B cell (primary cell): Measurements from ENCODE around the gene CHKA. TPM values are rescaled to one million over a fixed set of nuclear protein-coding genes. Genes with fewer than 3 reads are reported as not detected.

Source experiments
- ATAC-seq: fragments of 200-7000 bp; cut with Tn5 transposase; one replicate; pipeline ENCODE4 v1.10.0; 2021; ENCODE audit warnings: low read depth, mild to moderate bottlenecking, moderate number of reproducible peaks, moderate library complexity
- CTCF ChIA-PET: fragments of 350-600 bp; sonication (Branson Sonifier 250); formaldehyde crosslinking; loops from one replicate; lab custom pipeline; 2021; ENCODE audit warnings: antibody characterized with exemption, inconsistent platforms; lab: Charles Lee
- POLR2A ChIA-PET: fragments of 350-600 bp; sonication (Branson Sonifier 250); formaldehyde crosslinking; loops from one replicate; lab custom pipeline; 2021; ENCODE audit warnings: antibody characterized with exemption; lab: Charles Lee
- DNase-seq: peaks from one replicate; pipeline ENCODE4 v3.0.0; 2013
- H2AFZ ChIP-seq: 2 replicates; pipeline ENCODE4 v1.6.1; 2012; ENCODE audit warnings: mild to moderate bottlenecking, low read depth, low read length; ENCODE audit not compliant: insufficient read depth, poor library complexity, severe bottlenecking
- H3K27ac ChIP-seq, 2 donors: 1 replicate in 1 of 2; 2 replicates in 1 of 2; pipeline ENCODE4 v1.5.1; 2012 to 2013; ENCODE audit warnings: low read length in 2 of 2, mild to moderate bottlenecking in 2 of 2, moderate library complexity in 1 of 2
- H3K27me3 ChIP-seq, 4 experiments: fragments of 200-600 bp in 1 of 4; sonication (generic) in 1 of 4; replicated peaks in 1 of 4; 1 replicate in 2 of 4; 2 replicates in 2 of 4; pipeline versions ENCODE4 v1.6.1 to v1.7.0; 2013 to 2016; ENCODE audit warnings: low read length in 3 of 4, mild to moderate bottlenecking in 2 of 4, mixed read lengths in 1 of 4, moderate library complexity in 1 of 4; ENCODE audit not compliant: insufficient read depth in 4 of 4, control insufficient read depth in 3 of 4; ENCODE audit errors: control extremely low read depth in 1 of 4
- H3K36me3 ChIP-seq, 2 experiments: replicated peaks in 1 of 2; 1 replicate in 1 of 2; 2 replicates in 1 of 2; pipeline versions ENCODE4 v1.6.1 to v1.7.1; 2013; ENCODE audit warnings: low read length in 1 of 2; ENCODE audit not compliant: insufficient read depth in 2 of 2, control insufficient read depth in 1 of 2; ENCODE audit errors: control extremely low read depth in 1 of 2, extremely low read depth in 1 of 2
- H3K4me1 ChIP-seq, 2 donors: fragments of 200-600 bp in 1 of 2; sonication (generic) in 1 of 2; 1 replicate in 1 of 2; 2 replicates in 1 of 2; pipeline versions ENCODE4 v1.5.1 to v1.6.1; 2013 to 2017; ENCODE audit warnings: low read length in 2 of 2; ENCODE audit not compliant: control insufficient read depth in 2 of 2, insufficient read depth in 2 of 2
- H3K4me2 ChIP-seq: replicated peaks from 2 replicates; pipeline ENCODE3; 2012; ENCODE audit warnings: mild to moderate bottlenecking, low read depth, low read length; ENCODE audit not compliant: poor library complexity, severe bottlenecking
- H3K4me3 ChIP-seq, 5 experiments: fragments of 200-600 bp in 1 of 5; sonication (generic) in 1 of 5; 1 replicate in 3 of 5; 2 replicates in 2 of 5; pipeline versions ENCODE4 v1.5.1 to v1.7.0; 2011 to 2016; ENCODE audit warnings: low read length in 4 of 5, mild to moderate bottlenecking in 4 of 5, low read depth in 2 of 5, control low read depth in 1 of 5, moderate library complexity in 1 of 5; ENCODE audit not compliant: insufficient read depth in 1 of 5; ENCODE audit errors: control extremely low read depth in 1 of 5, extremely low read depth in 1 of 5
- H3K79me2 ChIP-seq: fragments of 200-600 bp; sonication (generic); one replicate; pipeline ENCODE4 v1.6.0; 2016; ENCODE audit warnings: low read length; ENCODE audit not compliant: control insufficient read depth, insufficient read depth
- H3K9ac ChIP-seq: fragments of 200-600 bp; sonication (generic); 2 replicates; pipeline ENCODE4 v1.6.1; 2017; ENCODE audit warnings: mild to moderate bottlenecking, low read length, moderate library complexity
- H3K9me3 ChIP-seq, 3 donors: one replicate each; pipeline versions ENCODE4 v1.6.1 to v1.7.1; 2013; ENCODE audit warnings: low read length in 2 of 3; ENCODE audit not compliant: control insufficient read depth in 2 of 3, insufficient read depth in 1 of 3; ENCODE audit errors: control extremely low read depth in 1 of 3
- H4K20me1 ChIP-seq: 2 replicates; pipeline ENCODE4 v1.6.0; 2012; ENCODE audit warnings: mild to moderate bottlenecking, low read length; ENCODE audit not compliant: insufficient read depth, control insufficient read depth, poor library complexity, severe bottlenecking
- H3K27ac Mint-ChIP-seq: one replicate; pipeline ENCODE4 v1.8.0; 2021; ENCODE audit warnings: mixed read lengths
- H3K27me3 Mint-ChIP-seq: one replicate; pipeline ENCODE4 v1.8.0; 2021; ENCODE audit warnings: mixed read lengths
- H3K4me1 Mint-ChIP-seq: one replicate; pipeline ENCODE4 v1.8.0; 2021; ENCODE audit warnings: mixed read lengths
- H3K4me3 Mint-ChIP-seq: one replicate; pipeline ENCODE4 v1.8.0; 2021; ENCODE audit warnings: mixed read lengths
- H3K9me3 Mint-ChIP-seq: one replicate; pipeline ENCODE4 v1.8.0; 2022; ENCODE audit warnings: mixed read lengths; ENCODE audit not compliant: insufficient read depth
- EZH2 ChIP-seq: IDR thresholded peaks from 2 replicates; pipeline ENCODE4 v1.6.1; 2012; ENCODE audit warnings: borderline replicate concordance, low read depth, mild to moderate bottlenecking, moderate library complexity, low read length; ENCODE audit not compliant: insufficient read depth, poor library complexity, severe bottlenecking
- whole genome bisulfite sequencing: methylation state at CpG from one replicate; pipeline ENCODE4 v1.1.5; 2013; ENCODE audit warnings: missing lambda C conversion rate; ENCODE audit not compliant: insufficient coverage; 5-methylcytosine and 5-hydroxymethylcytosine counted together
- intact Hi-C: fragments of 100-400 bp; cut with micrococcal nuclease; formaldehyde crosslinking; loops from one replicate; pipeline ENCODE4 v1.10.0; 2022
- polyA plus RNA-seq: library from polyadenylated mRNA; depleted of rRNA; stranded (reverse); fragments of >200 nt; gene quantifications from 2 replicates; pipeline ENCODE4 v1.2.3, GENCODE V29; 2012
- total RNA-seq, 2 donors: library from RNA; stranded (reverse); fragments of 120-200 nt in 1 of 2; gene quantifications; 1 replicate in 1 of 2; 2 replicates in 1 of 2; pipeline versions ENCODE4 v1.2.3 to v1.2.4, GENCODE V29; 2013 to 2022
- TF ChIP-seq, protein P1 (sequence below): fragments of 200-600 bp; IDR thresholded peaks from one replicate; pipeline ENCODE4 v1.8.0; 2022; ENCODE audit warnings: antibody characterized with exemption, mild to moderate bottlenecking

Gene CHKA
- total and polyA plus RNA-seq, 2 donors (not counting 1 experiment from before 2014, with no cell fraction given): 10.6 to 20.6 TPM

DNA sequence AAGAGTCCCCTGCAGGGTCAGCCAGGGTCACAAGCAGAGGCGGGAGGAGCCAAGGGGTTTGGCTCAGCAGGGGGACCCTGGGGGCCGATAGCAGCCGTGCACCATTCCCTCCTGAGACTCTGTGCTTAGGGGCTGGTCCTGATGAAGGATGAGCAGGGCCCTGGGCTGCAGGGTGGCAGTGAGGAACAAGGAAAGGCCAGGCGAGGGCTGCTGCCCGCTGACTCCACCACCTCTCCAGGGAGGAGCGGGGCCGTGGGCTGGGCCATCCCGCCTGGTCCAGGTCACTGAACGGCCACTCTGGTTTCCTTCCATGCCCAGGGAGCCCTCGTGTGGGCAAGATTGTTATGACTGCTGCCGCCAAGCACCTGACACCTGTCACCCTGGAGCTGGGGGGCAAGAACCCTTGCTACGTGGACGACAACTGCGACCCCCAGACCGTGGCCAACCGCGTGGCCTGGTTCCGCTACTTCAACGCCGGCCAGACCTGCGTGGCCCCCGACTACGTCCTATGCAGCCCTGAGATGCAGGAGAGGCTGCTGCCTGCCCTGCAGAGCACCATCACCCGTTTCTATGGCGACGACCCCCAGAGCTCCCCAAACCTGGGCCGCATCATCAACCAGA is 99.9 kb downstream of the CHKA start:
- Histone ChIP-seq H3K4me1 (no peaks in the 10 kb centered on the region), H3K27ac (no peak overlapping the region), H2AFZ (no peak overlapping the region), H3K79me2 (no peaks in the 10 kb centered on the region), H3K9ac (no peak overlapping the region), H4K20me1 (no peaks in the 10 kb centered on the region), H3K9me3 (no peaks in the 10 kb centered on the region), H3K4me2 (no peak overlapping the region), H3K4me3 (no peak overlapping the region), H3K36me3 (no peaks in the 10 kb centered on the region), H3K27me3 (no peaks in the 10 kb centered on the region)
- intact Hi-C loops: no loop called here
- TF ChIP-seq, protein P1, sequence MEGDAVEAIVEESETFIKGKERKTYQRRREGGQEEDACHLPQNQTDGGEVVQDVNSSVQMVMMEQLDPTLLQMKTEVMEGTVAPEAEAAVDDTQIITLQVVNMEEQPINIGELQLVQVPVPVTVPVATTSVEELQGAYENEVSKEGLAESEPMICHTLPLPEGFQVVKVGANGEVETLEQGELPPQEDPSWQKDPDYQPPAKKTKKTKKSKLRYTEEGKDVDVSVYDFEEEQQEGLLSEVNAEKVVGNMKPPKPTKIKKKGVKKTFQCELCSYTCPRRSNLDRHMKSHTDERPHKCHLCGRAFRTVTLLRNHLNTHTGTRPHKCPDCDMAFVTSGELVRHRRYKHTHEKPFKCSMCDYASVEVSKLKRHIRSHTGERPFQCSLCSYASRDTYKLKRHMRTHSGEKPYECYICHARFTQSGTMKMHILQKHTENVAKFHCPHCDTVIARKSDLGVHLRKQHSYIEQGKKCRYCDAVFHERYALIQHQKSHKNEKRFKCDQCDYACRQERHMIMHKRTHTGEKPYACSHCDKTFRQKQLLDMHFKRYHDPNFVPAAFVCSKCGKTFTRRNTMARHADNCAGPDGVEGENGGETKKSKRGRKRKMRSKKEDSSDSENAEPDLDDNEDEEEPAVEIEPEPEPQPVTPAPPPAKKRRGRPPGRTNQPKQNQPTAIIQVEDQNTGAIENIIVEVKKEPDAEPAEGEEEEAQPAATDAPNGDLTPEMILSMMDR: no peak
- no peak for TF ChIP-seq EZH2
- no peaks in the 10 kb centered on the region for H3K4me1 Mint-ChIP-seq
- H3K27me3 Mint-ChIP-seq: peaks cover 6% of the 10 kb centered on the region
- ATAC-seq: no peak
- no peak overlapping the region for H3K27ac Mint-ChIP-seq
- DNase-seq: no peak
- ChIA-PET CTCF (no interaction called here), POLR2A (no interaction called here)
- no peaks in the 10 kb centered on the region for H3K9me3 Mint-ChIP-seq
- H3K4me3 Mint-ChIP-seq: no peak overlapping the region
- WGBS: 74% methylated on average over 27 of the region's 27 CpGs

DNA sequence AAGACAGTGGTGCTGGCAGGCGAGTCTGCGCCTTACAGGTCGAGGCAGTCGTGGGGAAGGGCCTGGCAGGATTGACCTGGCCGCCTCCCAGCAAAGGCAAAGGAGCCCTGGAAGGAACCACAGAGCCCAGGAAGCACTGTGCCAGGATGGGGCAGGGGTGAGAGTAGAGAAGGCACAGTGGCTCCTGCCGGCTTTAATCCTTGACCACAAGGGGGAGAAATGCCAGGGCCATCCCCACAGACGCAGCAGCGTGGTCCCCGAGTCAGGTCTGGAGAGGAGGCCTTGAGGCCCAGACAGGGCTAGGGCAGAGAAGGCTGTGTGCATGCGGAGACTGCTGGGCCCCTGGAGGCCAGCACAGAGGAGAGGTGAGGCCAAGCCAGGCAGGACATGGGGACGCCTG is 100.6 kb downstream of the CHKA start:
- ATAC-seq (no peak), DNase-seq (no peak)
- Mint-ChIP-seq H3K27ac (no peak overlapping the region), H3K4me1 (no peaks in the 10 kb centered on the region), H3K9me3 (no peaks in the 10 kb centered on the region), H3K27me3 (peaks cover 6% of the 10 kb centered on the region), H3K4me3 (no peak overlapping the region)
- Histone ChIP-seq H3K9ac (no peak overlapping the region), H3K27ac (no peak overlapping the region), H3K36me3 (no peaks in the 10 kb centered on the region), H3K79me2 (no peaks in the 10 kb centered on the region), H3K4me2 (no peak overlapping the region), H3K27me3 (no peaks in the 10 kb centered on the region), H2AFZ (no peak overlapping the region), H3K9me3 (no peaks in the 10 kb centered on the region), H3K4me1 (no peaks in the 10 kb centered on the region), H3K4me3 (no peak overlapping the region), H4K20me1 (no peaks in the 10 kb centered on the region)
- CTCF ChIA-PET: interaction anchor here (0.6 to 1.6 kb wide), 2 partner anchors 10 to 426 kb away, joined by 3 to 5 read pairs; no protein-coding TSS in a partner anchor
- TF ChIP-seq EZH2: no peak
- TF ChIP-seq, protein P1: no peak
- POLR2A ChIA-PET: no interaction called here
- 69% methylated on average over 11 of the region's 11 CpGs for WGBS
- intact Hi-C loops: no loop called here
